ENCODE results near the gene TMEM232. TPM values are rescaled to one million over a fixed set of nuclear protein-coding genes. Genes with fewer than 3 reads are reported as not detected.

TMEM232 gene
- total RNA-seq, 4 donors from 2014 or later = 1.3 to 19.3 (median 7.1) TPM; not detected in 1

GRCh38 chr5:110549301-110549700 is 177.2 kb downstream of the TMEM232 start:
- H3K4me3 ChIP-seq = no peak overlapping the region
- no peaks in the 10 kb centered on the region for H3K9me3 ChIP-seq
- no peaks in the 10 kb centered on the region for H3K27me3 ChIP-seq
- no peak overlapping the region for H3K27ac ChIP-seq
- no peaks in the 10 kb centered on the region for H3K4me1 ChIP-seq
- TF ChIP-seq POLR2A (IDR thresholded peaks at IDR 0.05) (no peak), CTCF (IDR thresholded peaks at IDR 0.05) (no peak)
- no peak for DNase-seq
- H3K36me3 ChIP-seq = no peaks in the 10 kb centered on the region
- intact Hi-C loops (cut with DNase I; ENCODE audit: low total_unique reads) = no loop called here

GRCh38 chr5:110548171-110548570 is 178.3 kb downstream of the TMEM232 start:
- H3K4me1 ChIP-seq = no peaks in the 10 kb centered on the region
- no peaks in the 10 kb centered on the region for H3K9me3 ChIP-seq
- no peak overlapping the region for H3K4me3 ChIP-seq
- intact Hi-C loops (cut with DNase I; ENCODE audit: low total_unique reads) = no loop called here
- no peak for DNase-seq
- no peaks in the 10 kb centered on the region for H3K36me3 ChIP-seq
- H3K27me3 ChIP-seq = no peaks in the 10 kb centered on the region
- TF ChIP-seq POLR2A (IDR thresholded peaks at IDR 0.05) (no peak), CTCF (IDR thresholded peaks at IDR 0.05) (no peak)
- H3K27ac ChIP-seq = no peak overlapping the region

GRCh38 chr5:110547495-110547894 is 179.0 kb downstream of the TMEM232 start:
- intact Hi-C loops (cut with DNase I; ENCODE audit: low total_unique reads) = no loop called here
- Histone ChIP-seq H3K27ac (no peak overlapping the region), H3K9me3 (no peaks in the 10 kb centered on the region), H3K36me3 (no peaks in the 10 kb centered on the region), H3K4me1 (no peaks in the 10 kb centered on the region), H3K27me3 (no peaks in the 10 kb centered on the region), H3K4me3 (no peak overlapping the region)
- DNase-seq = no peak
- TF ChIP-seq CTCF (IDR thresholded peaks at IDR 0.05) (no peak), POLR2A (IDR thresholded peaks at IDR 0.05) (no peak)

GRCh38 chr5:110545716-110546115 is 180.8 kb downstream of the TMEM232 start:
- H3K4me1 ChIP-seq = no peaks in the 10 kb centered on the region
- H3K4me3 ChIP-seq = no peak overlapping the region
- no peak for TF ChIP-seq CTCF (IDR thresholded peaks at IDR 0.05)
- TF ChIP-seq POLR2A (IDR thresholded peaks at IDR 0.05) = no peak
- H3K27ac ChIP-seq = no peak overlapping the region
- H3K27me3 ChIP-seq = no peaks in the 10 kb centered on the region
- intact Hi-C loops (cut with DNase I; ENCODE audit: low total_unique reads) = no loop called here
- no peaks in the 10 kb centered on the region for H3K9me3 ChIP-seq
- DNase-seq = no peak
- no peaks in the 10 kb centered on the region for H3K36me3 ChIP-seq

- Histone ChIP-seq H3K4me3 (no peak overlapping the region), H3K36me3 (no peaks in the 10 kb centered on the region), H3K27me3 (no peaks in the 10 kb centered on the region), H3K9me3 (no peaks in the 10 kb centered on the region), H3K27ac (no peak overlapping the region), H3K4me1 (no peaks in the 10 kb centered on the region)
- DNase-seq = no peak
- intact Hi-C loops (cut with DNase I; ENCODE audit: low total_unique reads) = no loop called here
- no peak for TF ChIP-seq POLR2A (IDR thresholded peaks at IDR 0.05)
- TF ChIP-seq CTCF (IDR thresholded peaks at IDR 0.05) = no peak
Measured at GRCh38 chr5:110544603-110545002, 181.9 kb downstream of the TMEM232 start.
